DND-41 (cell line): Measurements from ENCODE around the gene NPTXR.

Experiments used
- EZH2 ChIP-seq: IDR thresholded peaks from 3 replicates; pipeline ENCODE4 v1.6.1; 2012; ENCODE audit warnings: borderline replicate concordance, low read depth, mild to moderate bottlenecking, moderate library complexity, low read length, inconsistent platforms; ENCODE audit not compliant: severe bottlenecking
- TF ChIP-seq, protein P1 (sequence below): IDR thresholded peaks from 2 replicates; pipeline ENCODE4 v1.5.1; 2012; ENCODE audit warnings: borderline replicate concordance, low read length, moderate library complexity, mild to moderate bottlenecking; ENCODE audit not compliant: poor library complexity, severe bottlenecking; ENCODE audit errors: extremely low read depth

DNA sequence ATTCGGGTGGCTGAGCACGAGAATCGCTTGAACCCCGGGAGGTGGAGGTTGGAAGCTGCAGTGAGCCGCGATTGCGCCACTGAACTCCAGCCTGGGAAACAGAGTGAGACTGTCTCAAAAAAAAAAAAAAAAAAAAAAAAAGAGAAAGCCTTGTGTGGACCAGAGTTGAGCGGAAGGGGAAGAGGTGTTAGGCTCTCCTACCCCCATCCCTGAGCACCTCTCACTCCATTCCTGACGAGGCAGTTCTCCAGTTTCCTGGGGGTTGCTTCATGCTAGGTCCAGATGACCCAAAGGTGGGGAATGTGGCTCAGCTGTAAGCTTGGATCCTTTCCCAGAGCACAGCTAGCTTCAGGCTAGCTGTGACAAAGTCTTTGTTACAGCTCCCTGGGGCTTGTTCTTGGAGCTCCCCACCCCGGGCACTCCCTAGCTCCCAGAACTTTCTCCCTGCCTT is 41.1 kb downstream of the NPTXR start:
- TF ChIP-seq, protein P1, sequence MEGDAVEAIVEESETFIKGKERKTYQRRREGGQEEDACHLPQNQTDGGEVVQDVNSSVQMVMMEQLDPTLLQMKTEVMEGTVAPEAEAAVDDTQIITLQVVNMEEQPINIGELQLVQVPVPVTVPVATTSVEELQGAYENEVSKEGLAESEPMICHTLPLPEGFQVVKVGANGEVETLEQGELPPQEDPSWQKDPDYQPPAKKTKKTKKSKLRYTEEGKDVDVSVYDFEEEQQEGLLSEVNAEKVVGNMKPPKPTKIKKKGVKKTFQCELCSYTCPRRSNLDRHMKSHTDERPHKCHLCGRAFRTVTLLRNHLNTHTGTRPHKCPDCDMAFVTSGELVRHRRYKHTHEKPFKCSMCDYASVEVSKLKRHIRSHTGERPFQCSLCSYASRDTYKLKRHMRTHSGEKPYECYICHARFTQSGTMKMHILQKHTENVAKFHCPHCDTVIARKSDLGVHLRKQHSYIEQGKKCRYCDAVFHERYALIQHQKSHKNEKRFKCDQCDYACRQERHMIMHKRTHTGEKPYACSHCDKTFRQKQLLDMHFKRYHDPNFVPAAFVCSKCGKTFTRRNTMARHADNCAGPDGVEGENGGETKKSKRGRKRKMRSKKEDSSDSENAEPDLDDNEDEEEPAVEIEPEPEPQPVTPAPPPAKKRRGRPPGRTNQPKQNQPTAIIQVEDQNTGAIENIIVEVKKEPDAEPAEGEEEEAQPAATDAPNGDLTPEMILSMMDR = no peak
- no peak for TF ChIP-seq EZH2
